Purkinje cell (primary cell): ENCODE results near the gene SCIMP. TPM values are rescaled to one million over a fixed set of nuclear protein-coding genes. Genes with fewer than 3 reads are reported as not detected.

Source experiments
- polyA plus RNA-seq: library from polyadenylated mRNA; unstranded; fragments of >200 nt; fragmentation: Nextera tagmentation; gene quantifications from 2 replicates; pipeline ENCODE4 v1.2.1, GENCODE V29; 2014

The SCIMP gene
- polyA plus RNA-seq: not detected in 2 replicates

GRCh38 chr17:5234645-5235576, at the start of gene SCIMP:
SCIMP (minus strand) TSS chr17:5234860; CDS start chr17:5234755, 105 bp downstream.

GRCh38 chr17:5281814-5282641, 47.4 kb upstream of the SCIMP start, which contains the start of gene RABEP1:
RABEP1 (plus strand) TSS chr17:5282284; CDS start chr17:5282487, 203 bp downstream.

GRCh38 chr17:5191541-5192417, 42.9 kb downstream of the SCIMP start, which contains the start of gene ZNF594:
ZNF594 (minus strand) TSS chr17:5191868; CDS start chr17:5184256, 7,612 bp downstream.

Other genes starting within 250 kb of the SCIMP start
- 1.0 and 8.4 TPM in 2 replicates for gene CAMTA2, start 247.2 kb downstream of the SCIMP start, polyA plus RNA-seq
- gene INCA1, start 237.3 kb downstream of the SCIMP start, polyA plus RNA-seq: 2.1 and 2.5 TPM in 2 replicates
- 0.38 TPM in 1 of 2 replicates, not detected in the other for gene KIF1C, start 236.9 kb downstream of the SCIMP start, polyA plus RNA-seq
- gene SLC52A1, start 199.4 kb downstream of the SCIMP start, polyA plus RNA-seq: not detected in 2 replicates
- 2.5 and 3.4 TPM in 2 replicates for gene ZFP3, start 156.4 kb downstream of the SCIMP start, polyA plus RNA-seq
- 1.7 TPM in 1 of 2 replicates, not detected in the other for gene ZNF232, start 123.0 kb downstream of the SCIMP start, polyA plus RNA-seq
- gene USP6, start 118.8 kb downstream of the SCIMP start, polyA plus RNA-seq: 1.7 and 2.3 TPM in 2 replicates
- gene ZNF594, start 43.0 kb downstream of the SCIMP start, polyA plus RNA-seq: 1.7 and 2.5 TPM in 2 replicates
- 40.1 and 43.7 TPM in 2 replicates for gene RABEP1, start 47.4 kb upstream of the SCIMP start, polyA plus RNA-seq
- 12.4 and 45.8 TPM in 2 replicates for gene NUP88, start 184.8 kb upstream of the SCIMP start, polyA plus RNA-seq
- gene RPAIN, start 185.3 kb upstream of the SCIMP start, polyA plus RNA-seq: 103 and 104 TPM in 2 replicates
- gene C1QBP, start 204.3 kb upstream of the SCIMP start, polyA plus RNA-seq: 99.5 and 110 TPM in 2 replicates
- 6.9 and 8.8 TPM in 2 replicates for gene DHX33, start 234.1 kb upstream of the SCIMP start, polyA plus RNA-seq